ENCODE measurements around the gene EXOSC1. TPM values are rescaled to one million over a fixed set of nuclear protein-coding genes. Genes with fewer than 3 reads are reported as not detected.

The EXOSC1 gene
- total and polyA plus RNA-seq, 4 donors, result 28.7 to 60.3 (median 30.8) TPM

- peaks cover 47 to 78% (median 69%) of the 10 kb centered on the region in 4 donors for H3K36me3 ChIP-seq (ENCODE audit: control insufficient read depth in 4 of 4, insufficient read depth in 4 of 4, low read length in 4 of 4)
- peak; percentile 73 for TF ChIP-seq CTCF (IDR thresholded peaks at IDR 0.05; ENCODE audit: control extremely low read depth, extremely low read depth)
- DNase-seq (peak; percentile 40 to 63 (median 59)), ATAC-seq (ENCODE audit: insufficient read depth, low FRiP score) (peak; percentile 73)
- WGBS, 2 donors, result 75 to 81% methylated on average over 4 of the region's 4 CpGs
- H3K9ac ChIP-seq (ENCODE audit: insufficient read depth in 1 of 2, low read length in 2 of 2), result no peak overlapping the region
- no peaks in the 10 kb centered on the region for H3K27me3 ChIP-seq (ENCODE audit: control insufficient read depth in 3 of 3, insufficient read depth in 3 of 3, low read length in 2 of 3)
- H3K4me3 ChIP-seq, result no peak overlapping the region
- H3K4me1 ChIP-seq (ENCODE audit: control insufficient read depth in 5 of 5, insufficient read depth in 5 of 5, low read length in 5 of 5), result no peaks in the 10 kb centered on the region
- peak overlapping the region in 1 of 2 donors; percentile 20 for H3K27ac ChIP-seq (ENCODE audit: low read depth in 1 of 2, low read length in 1 of 2)
- no peaks in the 10 kb centered on the region for H3K9me3 ChIP-seq (ENCODE audit: control insufficient read depth in 4 of 4, insufficient read depth in 3 of 4, low read length in 3 of 4)
Measured at GRCh38 chr10:97463363-97464132, 17.7 kb upstream of the EXOSC1 start.

- TF ChIP-seq CTCF (IDR thresholded peaks at IDR 0.05; ENCODE audit: control extremely low read depth, extremely low read depth), result no peak
Measured at GRCh38 chr10:97462309-97462708, 16.5 kb upstream of the EXOSC1 start.

GRCh38 chr10:97459933-97460332, 14.1 kb upstream of the EXOSC1 start:
- H3K9me3 ChIP-seq (ENCODE audit: control insufficient read depth in 4 of 4, insufficient read depth in 3 of 4, low read length in 3 of 4), result no peaks in the 10 kb centered on the region
- no peak overlapping the region for H3K27ac ChIP-seq (ENCODE audit: low read depth in 1 of 2, low read length in 1 of 2)
- no peak for TF ChIP-seq CTCF (IDR thresholded peaks at IDR 0.05; ENCODE audit: control extremely low read depth, extremely low read depth)
- DNase-seq, result no peak
- no peak overlapping the region for H3K9ac ChIP-seq (ENCODE audit: insufficient read depth in 1 of 2, low read length in 2 of 2)
- no peaks in the 10 kb centered on the region for H3K27me3 ChIP-seq (ENCODE audit: control insufficient read depth in 3 of 3, insufficient read depth in 3 of 3, low read length in 2 of 3)
- ATAC-seq (ENCODE audit: insufficient read depth, low FRiP score), result no peak
- WGBS, 2 donors, result 84 to 86% methylated on average over 7 of the region's 7 CpGs
- H3K36me3 ChIP-seq (ENCODE audit: control insufficient read depth in 4 of 4, insufficient read depth in 4 of 4, low read length in 4 of 4), result peaks cover 43 to 79% (median 69%) of the 10 kb centered on the region in 4 donors
- H3K4me1 ChIP-seq (ENCODE audit: control insufficient read depth in 5 of 5, insufficient read depth in 5 of 5, low read length in 5 of 5), result no peaks in the 10 kb centered on the region
- H3K4me3 ChIP-seq, result no peak overlapping the region

More at GRCh38 chr10:97462309-97462708, 16.5 kb upstream of the EXOSC1 start:
- H3K4me1 ChIP-seq (ENCODE audit: control insufficient read depth in 5 of 5, insufficient read depth in 5 of 5, low read length in 5 of 5), result no peaks in the 10 kb centered on the region
- H3K27me3 ChIP-seq (ENCODE audit: control insufficient read depth in 3 of 3, insufficient read depth in 3 of 3, low read length in 2 of 3), result no peaks in the 10 kb centered on the region
- no peak overlapping the region for H3K9ac ChIP-seq (ENCODE audit: insufficient read depth in 1 of 2, low read length in 2 of 2)
- no peaks in the 10 kb centered on the region for H3K9me3 ChIP-seq (ENCODE audit: control insufficient read depth in 4 of 4, insufficient read depth in 3 of 4, low read length in 3 of 4)
- WGBS, 2 donors, result 90 to 93% methylated on average over 2 of the region's 2 CpGs
- H3K27ac ChIP-seq (ENCODE audit: low read depth in 1 of 2, low read length in 1 of 2), result no peak overlapping the region
- no peak for DNase-seq
- peaks cover 45 to 73% (median 68%) of the 10 kb centered on the region in 4 donors for H3K36me3 ChIP-seq (ENCODE audit: control insufficient read depth in 4 of 4, insufficient read depth in 4 of 4, low read length in 4 of 4)
- H3K4me3 ChIP-seq, result no peak overlapping the region
- ATAC-seq (ENCODE audit: insufficient read depth, low FRiP score), result no peak
